A204.1 (cell line): ENCODE measurements around the gene ACAP3.

Experiments used
- FAIRE-seq: peaks from 2 replicates; lab custom pipeline; 2012; peaks lifted over from hg19 to GRCh38; lab: Jason Lieb, UNC

The ACAP3 gene

DNA sequence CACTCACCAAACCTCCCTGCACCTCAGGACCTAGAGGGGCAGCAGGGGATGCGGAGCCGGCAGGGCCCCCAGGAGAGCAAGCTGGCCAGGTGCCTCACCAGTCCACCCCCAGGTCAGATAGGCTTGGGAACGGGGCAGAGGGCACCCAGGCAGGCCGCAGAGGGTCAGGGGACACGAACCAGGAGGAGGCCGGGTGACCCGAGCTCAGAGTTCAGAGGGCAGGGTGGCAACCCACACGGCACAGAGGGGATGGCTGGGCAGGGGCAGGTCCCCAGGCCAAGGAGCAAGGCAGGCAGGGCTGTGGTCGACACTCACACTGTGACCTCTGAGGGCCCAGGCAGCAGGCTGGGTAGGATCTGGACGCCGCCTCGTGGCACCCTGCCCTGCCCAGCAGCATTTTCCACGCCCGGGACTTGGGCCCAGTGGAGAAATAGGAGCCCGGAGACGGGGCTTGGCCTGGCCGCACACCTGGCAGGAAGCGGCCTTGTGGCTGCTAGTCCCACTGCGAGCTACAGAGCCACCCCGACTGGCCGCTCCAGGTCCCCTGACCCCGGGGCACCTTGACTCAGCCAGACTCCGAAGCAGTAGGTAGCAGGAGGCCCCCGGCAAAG lies 36.2 kb upstream of the ACAP3 start:
- FAIRE-seq = no peak

- FAIRE-seq = no peak
Observed at GRCh38 chr1:1342584-1343115, 34.9 kb upstream of the ACAP3 start.

DNA sequence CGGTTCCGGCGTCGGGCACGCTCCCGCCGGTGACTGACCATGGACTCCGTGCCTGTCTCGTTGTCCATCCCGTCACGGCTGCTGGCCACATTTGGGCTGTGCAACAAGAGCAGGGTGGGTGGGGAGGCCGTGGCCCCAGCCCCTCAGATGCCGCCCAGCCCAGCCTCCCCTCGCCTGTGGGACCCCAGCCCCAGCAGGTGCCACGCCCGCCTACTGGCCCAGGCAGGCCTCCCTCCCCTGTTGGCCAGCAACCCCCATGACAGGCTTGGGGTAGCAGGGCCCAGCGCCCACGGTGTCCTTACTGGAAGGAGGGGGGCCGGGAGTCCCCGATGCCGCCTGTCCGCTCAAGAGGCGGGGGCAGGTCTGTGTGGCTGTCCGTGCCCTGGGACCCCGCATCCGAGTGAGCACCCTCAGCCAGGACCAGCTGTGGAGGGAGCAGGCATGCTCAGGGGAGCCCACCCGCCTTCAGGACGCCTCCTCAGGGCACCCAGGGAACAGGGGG lies 34.4 kb upstream of the ACAP3 start:
- no peak for FAIRE-seq

GRCh38 chr1:1341549-1342021 lies 33.9 kb upstream of the ACAP3 start:
- FAIRE-seq = no peak

GRCh38 chr1:1340791-1341548 lies 33.2 kb upstream of the ACAP3 start:
- no peak for FAIRE-seq

DNA sequence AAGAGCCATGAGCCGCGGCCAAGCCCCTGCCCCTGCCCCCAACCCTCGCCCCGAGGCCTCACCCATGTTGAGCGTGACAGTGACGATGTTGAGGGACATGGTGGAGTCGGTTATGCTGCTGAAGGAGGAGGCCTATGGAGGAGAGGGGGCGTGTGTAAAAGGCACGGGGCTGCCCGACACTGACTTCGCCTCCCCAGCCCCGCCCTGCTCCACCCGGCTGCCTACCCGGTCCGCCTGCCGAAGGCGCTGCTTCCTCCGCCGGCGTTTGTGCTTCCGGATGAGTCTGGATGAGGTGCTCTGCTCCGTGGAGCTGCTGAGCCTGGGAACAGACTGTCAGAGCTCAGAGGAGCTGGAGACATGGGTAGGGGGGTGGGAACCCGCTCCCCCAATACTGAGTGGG lies 32.5 kb upstream of the ACAP3 start:
- FAIRE-seq = no peak

- no peak for FAIRE-seq
Observed at GRCh38 chr1:1338278-1338677, 30.5 kb upstream of the ACAP3 start.

DNA sequence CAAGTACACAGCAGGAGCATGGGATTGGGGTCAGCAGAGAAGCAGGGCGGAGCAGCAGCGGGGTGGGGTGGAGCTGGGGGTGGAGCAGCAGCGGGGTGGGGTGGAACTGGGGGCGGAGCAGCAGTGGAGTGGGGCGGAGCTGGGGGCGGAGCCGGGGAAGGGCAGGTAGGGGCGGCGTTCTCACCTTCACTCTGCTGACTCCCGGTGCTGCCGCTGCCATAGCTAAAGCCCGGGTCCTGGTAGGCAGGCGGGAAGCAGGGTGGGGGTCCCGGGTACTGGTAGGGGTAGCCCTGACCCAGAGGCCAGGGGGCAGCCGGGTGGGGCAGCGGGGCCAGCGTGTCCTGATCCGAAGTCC lies 30.0 kb upstream of the ACAP3 start:
- no peak for FAIRE-seq

GRCh38 chr1:1336931-1337792 lies 29.4 kb upstream of the ACAP3 start:
- no peak for FAIRE-seq

DNA sequence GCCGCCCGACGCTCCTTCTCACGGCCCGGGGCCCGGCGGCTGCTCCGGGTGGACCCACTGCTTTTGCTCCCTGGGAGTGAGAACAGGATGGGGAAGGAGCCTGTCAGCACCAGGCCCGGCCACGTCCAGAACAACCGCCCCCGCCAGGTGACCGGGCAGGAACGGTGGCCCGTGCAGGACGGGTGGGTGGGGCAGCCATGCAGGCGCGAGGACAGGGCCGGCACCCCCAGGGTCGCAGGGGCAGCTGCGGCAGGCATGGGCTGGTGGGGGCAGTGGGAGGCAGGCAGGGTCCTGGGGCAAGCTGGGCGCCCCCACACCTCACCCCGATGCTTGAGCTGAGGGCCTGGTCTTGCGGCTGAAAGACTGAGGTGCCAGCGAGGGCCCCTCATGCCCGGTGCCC lies 28.7 kb upstream of the ACAP3 start:
- no peak for FAIRE-seq

DNA sequence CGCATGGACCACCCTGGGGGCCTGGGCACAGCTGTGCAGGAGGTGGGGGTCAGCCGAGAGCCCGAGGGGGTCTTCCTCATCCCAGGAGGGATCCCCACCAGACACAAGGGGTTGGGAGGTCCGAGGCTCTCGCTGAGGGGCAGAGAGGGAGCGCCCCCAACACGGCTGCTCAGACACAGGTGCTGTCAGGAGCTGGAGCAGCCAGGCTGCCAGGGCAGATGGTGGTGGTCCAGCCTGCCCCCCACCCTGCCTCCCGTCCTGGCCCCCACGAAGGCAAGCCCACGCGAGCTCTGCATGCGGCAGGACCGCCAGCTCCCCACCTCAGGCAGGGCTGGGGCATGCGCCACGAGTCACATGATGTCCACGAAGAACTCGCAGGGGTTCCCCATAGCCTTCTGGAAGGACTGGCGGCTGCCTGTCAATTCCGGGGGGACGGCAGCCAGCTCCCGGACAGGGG lies 28.1 kb upstream of the ACAP3 start:
- no peak for FAIRE-seq

DNA sequence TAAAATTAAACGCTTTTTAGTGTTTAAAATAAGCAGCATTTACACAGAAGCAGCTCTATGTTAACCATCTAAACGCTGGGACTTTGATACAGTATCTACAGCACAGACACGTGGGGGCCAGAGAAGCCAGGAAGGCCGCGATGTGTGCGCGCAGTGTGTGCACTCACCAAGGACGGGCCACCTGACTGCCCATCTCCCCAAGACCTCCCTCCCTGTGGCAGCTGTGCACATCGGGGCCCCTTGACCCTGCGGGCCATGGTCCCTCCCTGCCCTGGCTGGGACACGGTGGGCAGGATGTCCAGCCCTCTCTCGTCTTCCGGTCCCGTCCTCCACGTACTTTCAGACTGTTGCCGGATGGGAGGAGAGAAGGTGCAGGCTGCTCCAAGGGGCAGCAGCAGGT lies 27.6 kb upstream of the ACAP3 start:
- FAIRE-seq = no peak

- no peak for FAIRE-seq
Observed at GRCh38 chr1:1334835-1335234, 27.1 kb upstream of the ACAP3 start.

- no peak for FAIRE-seq
Observed at GRCh38 chr1:1333551-1334241, 26.0 kb upstream of the ACAP3 start.

- no peak for FAIRE-seq
Observed at GRCh38 chr1:1332774-1333480, 25.2 kb upstream of the ACAP3 start.

DNA sequence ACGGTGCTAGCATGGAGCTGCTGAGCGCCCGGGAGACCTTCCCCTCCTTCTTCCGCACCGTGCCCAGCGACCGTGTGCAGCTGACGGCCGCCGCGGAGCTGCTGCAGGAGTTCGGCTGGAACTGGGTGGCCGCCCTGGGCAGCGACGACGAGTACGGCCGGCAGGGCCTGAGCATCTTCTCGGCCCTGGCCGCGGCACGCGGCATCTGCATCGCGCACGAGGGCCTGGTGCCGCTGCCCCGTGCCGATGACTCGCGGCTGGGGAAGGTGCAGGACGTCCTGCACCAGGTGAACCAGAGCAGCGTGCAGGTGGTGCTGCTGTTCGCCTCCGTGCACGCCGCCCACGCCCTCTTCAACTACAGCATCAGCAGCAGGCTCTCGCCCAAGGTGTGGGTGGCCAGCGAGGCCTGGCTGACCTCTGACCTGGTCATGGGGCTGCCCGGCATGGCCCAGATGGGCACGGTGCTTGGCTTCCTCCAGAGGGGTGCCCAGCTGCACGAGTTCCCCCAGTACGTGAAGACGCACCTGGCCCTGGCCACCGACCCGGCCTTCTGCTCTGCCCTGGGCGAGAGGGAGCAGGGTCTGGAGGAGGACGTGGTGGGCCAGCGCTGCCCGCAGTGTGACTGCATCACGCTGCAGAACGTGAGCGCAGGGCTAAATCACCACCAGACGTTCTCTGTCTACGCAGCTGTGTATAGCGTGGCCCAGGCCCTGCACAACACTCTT lies 24.5 kb upstream of the ACAP3 start:
- no peak for FAIRE-seq

DNA sequence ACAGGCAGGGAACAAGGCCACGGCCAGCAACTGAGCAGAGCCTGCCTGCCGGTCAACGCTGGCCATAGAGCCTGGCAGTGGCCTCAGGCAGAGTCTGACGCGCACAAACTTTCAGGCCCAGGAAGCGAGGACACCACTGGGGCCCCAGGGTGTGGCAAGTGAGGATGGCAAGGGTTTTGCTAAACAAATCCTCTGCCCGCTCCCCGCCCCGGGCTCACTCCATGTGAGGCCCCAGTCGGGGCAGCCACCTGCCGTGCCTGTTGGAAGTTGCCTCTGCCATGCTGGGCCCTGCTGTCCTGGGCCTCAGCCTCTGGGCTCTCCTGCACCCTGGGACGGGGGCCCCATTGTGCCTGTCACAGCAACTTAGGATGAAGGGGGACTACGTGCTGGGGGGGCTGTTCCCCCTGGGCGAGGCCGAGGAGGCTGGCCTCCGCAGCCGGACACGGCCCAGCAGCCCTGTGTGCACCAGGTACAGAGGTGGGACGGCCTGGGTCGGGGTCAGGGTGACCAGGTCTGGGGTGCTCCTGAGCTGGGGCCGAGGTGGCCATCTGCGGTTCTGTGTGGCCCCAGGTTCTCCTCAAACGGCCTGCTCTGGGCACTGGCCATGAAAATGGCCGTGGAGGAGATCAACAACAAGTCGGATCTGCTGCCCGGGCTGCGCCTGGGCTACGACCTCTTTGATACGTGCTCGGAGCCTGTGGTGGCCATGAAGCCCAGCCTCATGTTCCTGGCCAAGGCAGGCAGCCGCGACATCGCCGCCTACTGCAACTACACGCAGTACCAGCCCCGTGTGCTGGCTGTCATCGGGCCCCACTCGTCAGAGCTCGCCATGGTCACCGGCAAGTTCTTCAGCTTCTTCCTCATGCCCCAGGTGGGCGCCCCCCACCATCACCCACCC lies 23.6 kb upstream of the ACAP3 start, which contains the start of gene TAS1R3:
Gene TAS1R3 (plus strand): TSS at position 213 of the 898 bp plus-strand sequence. CDS start 66 bp downstream, at position 279.
- no peak for FAIRE-seq

- no peak for FAIRE-seq
Observed at GRCh38 chr1:1330366-1331067, 22.8 kb upstream of the ACAP3 start.
